HG03469 (cell line): ENCODE measurements around the gene ZNF608.

Experiments
- ATAC-seq: cut with Tn5 transposase; IDR thresholded peaks from one replicate; pipeline ENCODE4 v1.9.1; 2021; ENCODE audit warnings: mild to moderate bottlenecking, moderate library complexity, moderate number of reproducible peaks; ENCODE audit not compliant: unreplicated experiment

ZNF608 gene

GRCh38 chr5:124745928-124746915, at the start of gene ZNF608:
Gene ZNF608, minus strand, starts transcription at chr5:124746639. Its CDS starts 1,650 bp downstream, at chr5:124744989.
- no peak for ATAC-seq

- ATAC-seq = no peak
Observed at GRCh38 chr5:124795829-124796228, 49.4 kb upstream of the ZNF608 start.

GRCh38 chr5:124790895-124791732, 44.7 kb upstream of the ZNF608 start:
- ATAC-seq = no peak

- ATAC-seq = no peak
Observed at GRCh38 chr5:124790301-124790894, 44.0 kb upstream of the ZNF608 start.

- no peak for ATAC-seq
Observed at GRCh38 chr5:124789104-124789605, 42.7 kb upstream of the ZNF608 start.

GRCh38 chr5:124783794-124784193, 37.4 kb upstream of the ZNF608 start:
- no peak for ATAC-seq

GRCh38 chr5:124783285-124783684, 36.8 kb upstream of the ZNF608 start:
- no peak for ATAC-seq

GRCh38 chr5:124782262-124782661, 35.8 kb upstream of the ZNF608 start:
- ATAC-seq = no peak

GRCh38 chr5:124780011-124780410, 33.6 kb upstream of the ZNF608 start:
- no peak for ATAC-seq

GRCh38 chr5:124773315-124774311, 27.2 kb upstream of the ZNF608 start:
- ATAC-seq = no peak

- no peak for ATAC-seq
Observed at GRCh38 chr5:124772457-124773200, 26.2 kb upstream of the ZNF608 start.

GRCh38 chr5:124771761-124772160, 25.3 kb upstream of the ZNF608 start:
- ATAC-seq = no peak

GRCh38 chr5:124764992-124765611, 18.7 kb upstream of the ZNF608 start:
- ATAC-seq = no peak

GRCh38 chr5:124764585-124764984, 18.1 kb upstream of the ZNF608 start:
- ATAC-seq = no peak

- no peak for ATAC-seq
Observed at GRCh38 chr5:124761010-124761409, 14.6 kb upstream of the ZNF608 start.

GRCh38 chr5:124760608-124761007, 14.2 kb upstream of the ZNF608 start:
- no peak for ATAC-seq

GRCh38 chr5:124755565-124755964, 9.1 kb upstream of the ZNF608 start:
- ATAC-seq = no peak

- ATAC-seq = no peak
Observed at GRCh38 chr5:124755041-124755440, 8.6 kb upstream of the ZNF608 start.
